CD4-positive, CD25-positive, alpha-beta regulatory T cell (primary cell): ENCODE data around the gene PCDH1. TPM values are rescaled to one million over a fixed set of nuclear protein-coding genes. Genes with fewer than 3 reads are reported as not detected.
A peak's percentile ranks its signal among the peaks of the same experiment; 100 is the strongest.

ENCODE experiments used
- ATAC-seq, 2 donors: fragments of 150-1000 bp; cut with Tn5 transposase; one replicate each; pipeline ENCODE4 v1.10.0; 2021; ENCODE audit warnings: low read depth in 2 of 2, moderate number of reproducible peaks in 2 of 2, moderate library complexity in 1 of 2
- DNase-seq, 3 donors: peaks; one replicate each; pipeline versions ENCODE4 v3.0.0 to v3.0.0-alpha.2; 2012 to 2022; ENCODE audit warnings: mixed read lengths in 1 of 3
- H3K27ac ChIP-seq: one replicate; pipeline ENCODE4 v1.7.0; 2013; ENCODE audit warnings: mild to moderate bottlenecking, low read length; ENCODE audit not compliant: insufficient read depth, poor library complexity, severe bottlenecking
- H3K27me3 ChIP-seq: one replicate; pipeline ENCODE4 v1.7.0; 2013; ENCODE audit warnings: low read length; ENCODE audit not compliant: control insufficient read depth, insufficient read depth
- H3K36me3 ChIP-seq: one replicate; pipeline ENCODE4 v1.7.0; 2013; ENCODE audit warnings: mild to moderate bottlenecking, low read length, moderate library complexity; ENCODE audit not compliant: control insufficient read depth, insufficient read depth
- H3K4me1 ChIP-seq: 2 replicates; pipeline ENCODE4 v1.7.0; 2013; ENCODE audit warnings: mild to moderate bottlenecking, low read length; ENCODE audit not compliant: insufficient read depth, control insufficient read depth, poor library complexity, severe bottlenecking
- H3K4me3 ChIP-seq: one replicate; pipeline ENCODE4 v1.7.0; 2013; ENCODE audit warnings: low read depth, mild to moderate bottlenecking, low read length, moderate library complexity
- H3K9me3 ChIP-seq, 2 experiments: 1 replicate in 1 of 2; 2 replicates in 1 of 2; pipeline ENCODE4 v1.7.0; 2013; ENCODE audit warnings: low read length in 2 of 2, mild to moderate bottlenecking in 1 of 2, moderate library complexity in 1 of 2; ENCODE audit not compliant: control insufficient read depth in 2 of 2
- H3K27ac Mint-ChIP-seq, 3 donors: one replicate each; pipeline ENCODE4 v1.8.0; 2020 to 2022; ENCODE audit warnings: mild to moderate bottlenecking in 3 of 3, mixed read lengths in 3 of 3, moderate library complexity in 2 of 3
- H3K27me3 Mint-ChIP-seq: one replicate; pipeline ENCODE4 v1.8.0; 2022; ENCODE audit warnings: mild to moderate bottlenecking, mixed read lengths
- H3K36me3 Mint-ChIP-seq: one replicate; pipeline ENCODE4 v1.8.0; 2020; ENCODE audit warnings: mixed read lengths
- H3K4me1 Mint-ChIP-seq, 4 donors: one replicate each; pipeline ENCODE4 v1.8.0; 2020 to 2022; ENCODE audit warnings: mixed read lengths in 4 of 4, mild to moderate bottlenecking in 1 of 4
- H3K4me3 Mint-ChIP-seq, 4 donors: one replicate each; pipeline ENCODE4 v1.8.0; 2020 to 2022; ENCODE audit warnings: mild to moderate bottlenecking in 4 of 4, mixed read lengths in 4 of 4, moderate library complexity in 3 of 4
- H3K9me3 Mint-ChIP-seq, 7 donors: one replicate each; pipeline ENCODE4 v1.8.0; 2020 to 2022; ENCODE audit warnings: mixed read lengths in 7 of 7, mild to moderate bottlenecking in 3 of 7, moderate library complexity in 2 of 7
- polyA plus RNA-seq, 4 donors: library from polyadenylated mRNA; unstranded; fragments of 300-500 nt; fragmentation: Illumina TruSeq; gene quantifications; one replicate each; pipeline ENCODE4 v1.2.3, GENCODE V29; 2021
- total RNA-seq: library from RNA; stranded (reverse); gene quantifications from one replicate; pipeline ENCODE4 v1.2.3, GENCODE V29; 2022

Gene PCDH1
- total and polyA plus RNA-seq, 5 donors from 2014 or later = 0.20 to 2.6 (median 1.3) TPM

GRCh38 chr5:141871870-141872269 is 6.3 kb downstream of the PCDH1 start:
- Histone ChIP-seq H3K27me3 (peaks cover 11% of the 10 kb centered on the region), H3K4me3 (no peak overlapping the region), H3K9me3 (no peaks in the 10 kb centered on the region), H3K27ac (no peak overlapping the region), H3K36me3 (no peaks in the 10 kb centered on the region), H3K4me1 (peaks cover 15% of the 10 kb centered on the region)
- H3K4me1 Mint-ChIP-seq = peaks cover 0 to 12% (median 6%) of the 10 kb centered on the region in 4 donors
- H3K27me3 Mint-ChIP-seq = peaks cover 65% of the 10 kb centered on the region
- ATAC-seq (no peak), DNase-seq (no peak)
- H3K4me3 Mint-ChIP-seq = peak overlapping the region in 1 of 4 donors; percentile 69
- no peaks in the 10 kb centered on the region for H3K9me3 Mint-ChIP-seq
- no peak overlapping the region for H3K27ac Mint-ChIP-seq
- no peaks in the 10 kb centered on the region for H3K36me3 Mint-ChIP-seq

- Mint-ChIP-seq H3K4me3 (no peak overlapping the region), H3K9me3 (no peaks in the 10 kb centered on the region), H3K27ac (no peak overlapping the region), H3K27me3 (peaks cover 61% of the 10 kb centered on the region), H3K4me1 (peaks cover 0 to 9% (median 5%) of the 10 kb centered on the region in 4 donors), H3K36me3 (no peaks in the 10 kb centered on the region)
- H3K4me1 ChIP-seq = peaks cover 5% of the 10 kb centered on the region
- no peak overlapping the region for H3K4me3 ChIP-seq
- H3K27me3 ChIP-seq = peaks cover 9% of the 10 kb centered on the region
- ATAC-seq = no peak
- no peaks in the 10 kb centered on the region for H3K9me3 ChIP-seq
- no peak overlapping the region for H3K27ac ChIP-seq
- no peaks in the 10 kb centered on the region for H3K36me3 ChIP-seq
- no peak for DNase-seq
Measured at GRCh38 chr5:141870871-141871270, 7.3 kb downstream of the PCDH1 start.

GRCh38 chr5:141870228-141870627 is 8.0 kb downstream of the PCDH1 start:
- no peak overlapping the region for H3K4me3 ChIP-seq
- peaks cover 0 to 4% (median under 1%) of the 10 kb centered on the region in 4 donors for H3K4me1 Mint-ChIP-seq
- no peaks in the 10 kb centered on the region for H3K4me1 ChIP-seq
- H3K36me3 ChIP-seq = no peaks in the 10 kb centered on the region
- H3K4me3 Mint-ChIP-seq = no peak overlapping the region
- no peaks in the 10 kb centered on the region for H3K9me3 Mint-ChIP-seq
- ATAC-seq = no peak
- DNase-seq = no peak
- H3K27ac ChIP-seq = no peak overlapping the region
- H3K36me3 Mint-ChIP-seq = no peaks in the 10 kb centered on the region
- H3K27ac Mint-ChIP-seq = no peak overlapping the region
- H3K9me3 ChIP-seq = no peaks in the 10 kb centered on the region
- H3K27me3 ChIP-seq = peaks cover 11% of the 10 kb centered on the region
- H3K27me3 Mint-ChIP-seq = peaks cover 57% of the 10 kb centered on the region

GRCh38 chr5:141869514-141869913 is 8.7 kb downstream of the PCDH1 start:
- H3K4me3 Mint-ChIP-seq = no peak overlapping the region
- DNase-seq = no peak
- no peaks in the 10 kb centered on the region for H3K36me3 Mint-ChIP-seq
- H3K4me1 Mint-ChIP-seq = no peaks in the 10 kb centered on the region
- no peak overlapping the region for H3K27ac ChIP-seq
- H3K36me3 ChIP-seq = no peaks in the 10 kb centered on the region
- peaks cover 8% of the 10 kb centered on the region for H3K27me3 ChIP-seq
- H3K27ac Mint-ChIP-seq = no peak overlapping the region
- H3K9me3 Mint-ChIP-seq = no peaks in the 10 kb centered on the region
- no peaks in the 10 kb centered on the region for H3K4me1 ChIP-seq
- no peak for ATAC-seq
- H3K9me3 ChIP-seq = no peaks in the 10 kb centered on the region
- H3K27me3 Mint-ChIP-seq = peaks cover 56% of the 10 kb centered on the region
- no peak overlapping the region for H3K4me3 ChIP-seq

GRCh38 chr5:141869040-141869439 is 9.2 kb downstream of the PCDH1 start:
- H3K4me3 Mint-ChIP-seq = no peak overlapping the region
- peaks cover 53% of the 10 kb centered on the region for H3K27me3 Mint-ChIP-seq
- H3K4me1 Mint-ChIP-seq = no peaks in the 10 kb centered on the region
- no peaks in the 10 kb centered on the region for H3K36me3 Mint-ChIP-seq
- no peaks in the 10 kb centered on the region for H3K4me1 ChIP-seq
- no peak overlapping the region for H3K27ac ChIP-seq
- H3K27ac Mint-ChIP-seq = no peak overlapping the region
- no peaks in the 10 kb centered on the region for H3K9me3 Mint-ChIP-seq
- no peaks in the 10 kb centered on the region for H3K9me3 ChIP-seq
- ATAC-seq = no peak
- DNase-seq = no peak
- H3K27me3 ChIP-seq = peaks cover 6% of the 10 kb centered on the region
- H3K4me3 ChIP-seq = no peak overlapping the region
- no peaks in the 10 kb centered on the region for H3K36me3 ChIP-seq

GRCh38 chr5:141868541-141868940 is 9.7 kb downstream of the PCDH1 start:
- Histone ChIP-seq H3K4me1 (no peaks in the 10 kb centered on the region), H3K36me3 (no peaks in the 10 kb centered on the region), H3K27ac (no peak overlapping the region), H3K27me3 (peaks cover 6% of the 10 kb centered on the region), H3K9me3 (no peaks in the 10 kb centered on the region), H3K4me3 (no peak overlapping the region)
- Mint-ChIP-seq H3K4me3 (no peak overlapping the region), H3K27ac (no peak overlapping the region), H3K4me1 (no peaks in the 10 kb centered on the region), H3K9me3 (no peaks in the 10 kb centered on the region), H3K36me3 (no peaks in the 10 kb centered on the region), H3K27me3 (peaks cover 48% of the 10 kb centered on the region)
- no peak for ATAC-seq
- no peak for DNase-seq

GRCh38 chr5:141867651-141868050 is 10.6 kb downstream of the PCDH1 start:
- H3K27me3 ChIP-seq = peaks cover 6% of the 10 kb centered on the region
- no peaks in the 10 kb centered on the region for H3K4me1 Mint-ChIP-seq
- no peak overlapping the region for H3K4me3 Mint-ChIP-seq
- no peaks in the 10 kb centered on the region for H3K4me1 ChIP-seq
- no peak overlapping the region for H3K27ac Mint-ChIP-seq
- H3K9me3 ChIP-seq = no peaks in the 10 kb centered on the region
- no peak for DNase-seq
- no peaks in the 10 kb centered on the region for H3K9me3 Mint-ChIP-seq
- ATAC-seq = no peak
- no peak overlapping the region for H3K27ac ChIP-seq
- H3K36me3 Mint-ChIP-seq = no peaks in the 10 kb centered on the region
- H3K36me3 ChIP-seq = no peaks in the 10 kb centered on the region
- peaks cover 44% of the 10 kb centered on the region for H3K27me3 Mint-ChIP-seq
- H3K4me3 ChIP-seq = no peak overlapping the region

- no peaks in the 10 kb centered on the region for H3K36me3 Mint-ChIP-seq
Measured at GRCh38 chr5:141867139-141867538, 11.1 kb downstream of the PCDH1 start.

More at GRCh38 chr5:141867139-141867538, 11.1 kb downstream of the PCDH1 start:
- ATAC-seq = no peak
- H3K4me3 Mint-ChIP-seq = no peak overlapping the region
- H3K9me3 Mint-ChIP-seq = no peaks in the 10 kb centered on the region
- H3K4me1 ChIP-seq = no peaks in the 10 kb centered on the region
- DNase-seq = no peak
- H3K27me3 Mint-ChIP-seq = peaks cover 39% of the 10 kb centered on the region
- H3K4me1 Mint-ChIP-seq = no peaks in the 10 kb centered on the region
- no peaks in the 10 kb centered on the region for H3K36me3 ChIP-seq
- H3K27ac Mint-ChIP-seq = no peak overlapping the region
- H3K9me3 ChIP-seq = no peaks in the 10 kb centered on the region
- no peak overlapping the region for H3K4me3 ChIP-seq
- peaks cover 6% of the 10 kb centered on the region for H3K27me3 ChIP-seq
- H3K27ac ChIP-seq = no peak overlapping the region
